HG02588 (cell line): Measurements from ENCODE around the gene CALD1.

Experiments used
- ATAC-seq: cut with Tn5 transposase; IDR thresholded peaks from one replicate; pipeline ENCODE4 v1.9.1; 2021; ENCODE audit warnings: mild to moderate bottlenecking, moderate library complexity; ENCODE audit not compliant: unreplicated experiment

The CALD1 gene

GRCh38 chr7:134778941-134779740, at the start of gene CALD1:
Gene CALD1, plus strand, starts transcription at chr7:134779634. Its CDS starts 88,100 bp downstream, at chr7:134867734.
- ATAC-seq = no peak

- ATAC-seq = no peak
These were observed 49.5 kb upstream of the CALD1 start for GRCh38 chr7:134729895-134730294.

- ATAC-seq = no peak
These were observed 49.0 kb upstream of the CALD1 start for GRCh38 chr7:134730411-134730829.

GRCh38 chr7:134731616-134732015, 47.8 kb upstream of the CALD1 start:
- ATAC-seq = no peak

- ATAC-seq = no peak
These were observed 46.7 kb upstream of the CALD1 start for GRCh38 chr7:134732728-134733127.

GRCh38 chr7:134736381-134736780, 43.1 kb upstream of the CALD1 start:
- no peak for ATAC-seq

- ATAC-seq = no peak
These were observed 41.7 kb upstream of the CALD1 start for GRCh38 chr7:134737566-134738345.

- no peak for ATAC-seq
These were observed 40.1 kb upstream of the CALD1 start for GRCh38 chr7:134739362-134739761.

GRCh38 chr7:134740376-134740775, 39.1 kb upstream of the CALD1 start:
- no peak for ATAC-seq

GRCh38 chr7:134741907-134742635, 37.4 kb upstream of the CALD1 start:
- no peak for ATAC-seq

- no peak for ATAC-seq
These were observed 36.6 kb upstream of the CALD1 start for GRCh38 chr7:134742688-134743350.

- no peak for ATAC-seq
These were observed 34.9 kb upstream of the CALD1 start for GRCh38 chr7:134744569-134744968.

- ATAC-seq = no peak
These were observed 32.1 kb upstream of the CALD1 start for GRCh38 chr7:134747326-134747725.

- ATAC-seq = peak; percentile 62
These were observed 29.1 kb upstream of the CALD1 start for GRCh38 chr7:134750083-134751062.

GRCh38 chr7:134752006-134752760, 27.3 kb upstream of the CALD1 start:
- no peak for ATAC-seq

- ATAC-seq = no peak
These were observed 23.9 kb upstream of the CALD1 start for GRCh38 chr7:134755422-134756022.

- ATAC-seq = no peak
These were observed 21.5 kb upstream of the CALD1 start for GRCh38 chr7:134757938-134758337.

- no peak for ATAC-seq
These were observed 20.5 kb upstream of the CALD1 start for GRCh38 chr7:134758981-134759380.

GRCh38 chr7:134761266-134761665, 18.2 kb upstream of the CALD1 start:
- ATAC-seq = no peak
